Neural crest cell (in vitro differentiated cells): ENCODE data around the gene INSL6. TPM values are rescaled to one million over a fixed set of nuclear protein-coding genes. Genes with fewer than 3 reads are reported as not detected.

Source experiments
- DNase-seq: peaks from one replicate; pipeline ENCODE4 v3.0.0; 2021; ENCODE audit warnings: low read depth, mixed read lengths, low spot score
- H3K27ac Mint-ChIP-seq: one replicate; pipeline ENCODE4 v1.8.0; 2021; ENCODE audit warnings: mild to moderate bottlenecking, mixed read lengths; ENCODE audit not compliant: unreplicated experiment
- H3K27me3 Mint-ChIP-seq: 2 replicates; pipeline ENCODE4 v1.8.0; 2021; ENCODE audit warnings: low read depth, mild to moderate bottlenecking, mixed read lengths
- H3K36me3 Mint-ChIP-seq: 2 replicates; pipeline ENCODE4 v1.8.0; 2021; ENCODE audit warnings: low read depth, mild to moderate bottlenecking, mixed read lengths
- H3K4me1 Mint-ChIP-seq: 2 replicates; pipeline ENCODE4 v1.8.0; 2021; ENCODE audit warnings: mixed read lengths
- H3K4me3 Mint-ChIP-seq: one replicate; pipeline ENCODE4 v1.8.0; 2021; ENCODE audit warnings: mild to moderate bottlenecking, mixed read lengths
- H3K9me3 Mint-ChIP-seq: 2 replicates; pipeline ENCODE4 v1.8.0; 2021; ENCODE audit warnings: mixed read lengths
- CTCF ChIP-seq: fragments of 200-600 bp; sonication (generic); conservative IDR thresholded peaks from 2 replicates; pipeline ENCODE4 v1.5.0; 2021; ENCODE audit warnings: antibody characterized with exemption, mild to moderate bottlenecking
- total RNA-seq: library from RNA; stranded (reverse); gene quantifications from 2 replicates; pipeline ENCODE4 v1.2.1, GENCODE V29; 2021

Gene INSL6
- total RNA-seq, 1 donor from 2014 or later: not detected

DNA sequence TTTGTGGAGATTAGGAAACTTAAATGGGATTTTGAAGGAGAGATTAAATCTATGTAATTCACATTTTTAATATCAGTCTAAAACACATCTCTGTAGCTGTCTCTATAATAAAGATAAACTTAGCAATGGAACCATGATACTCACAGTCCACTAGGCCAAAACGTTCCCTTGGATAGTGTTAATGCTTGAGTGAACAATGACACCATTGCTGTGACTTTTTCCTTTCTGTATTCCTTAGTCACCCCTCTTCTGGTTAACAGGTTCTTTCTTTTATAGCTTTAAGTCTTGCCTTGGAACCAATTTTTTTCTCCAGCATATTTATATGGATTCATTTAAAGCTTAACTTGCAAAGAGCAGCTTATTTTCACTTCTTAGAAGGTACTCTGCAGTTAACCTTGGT lies 63.3 kb downstream of the INSL6 start:
- no peaks in the 10 kb centered on the region for H3K9me3 Mint-ChIP-seq
- no peak overlapping the region for H3K4me3 Mint-ChIP-seq
- TF ChIP-seq CTCF: no peak
- H3K27me3 Mint-ChIP-seq: no peaks in the 10 kb centered on the region
- no peak overlapping the region for H3K27ac Mint-ChIP-seq
- H3K36me3 Mint-ChIP-seq: peaks cover 7% of the 10 kb centered on the region
- DNase-seq: no peak
- no peaks in the 10 kb centered on the region for H3K4me1 Mint-ChIP-seq

DNA sequence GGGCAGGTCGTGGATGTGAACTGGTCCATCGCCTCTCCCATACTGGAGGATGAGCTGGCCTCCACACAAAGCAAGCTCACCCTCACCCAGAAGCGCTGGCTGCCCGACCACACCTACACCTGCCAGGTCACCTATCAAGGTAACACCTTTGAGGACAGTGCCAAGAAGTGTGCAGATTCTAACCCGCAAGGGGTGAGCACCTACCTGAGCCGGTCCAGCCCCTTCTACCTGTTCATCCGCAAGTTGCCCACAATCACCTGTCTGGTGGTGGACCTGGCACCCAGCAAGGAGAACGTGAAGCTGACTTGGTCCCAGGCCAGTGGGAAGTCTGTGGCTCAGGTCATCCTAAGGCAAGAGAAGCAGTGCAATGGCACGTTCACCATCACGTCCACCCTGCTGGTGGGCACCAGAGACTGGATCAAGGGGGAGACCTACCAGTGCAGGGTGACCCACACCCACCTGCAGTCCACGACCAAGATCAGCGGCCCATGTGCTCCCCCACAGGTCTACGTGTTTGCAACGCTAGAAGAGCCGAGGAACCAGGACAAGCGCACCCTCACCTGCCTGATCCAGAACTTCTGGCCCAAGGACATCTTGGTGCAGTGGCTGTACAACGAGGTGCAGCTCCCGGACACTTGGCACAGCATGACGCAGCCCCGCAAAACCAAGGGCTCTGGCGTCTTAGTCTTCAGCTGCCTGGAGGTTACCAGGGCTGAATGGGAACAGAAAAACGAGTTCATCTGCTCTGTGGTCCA lies 71.3 kb downstream of the INSL6 start:
- H3K4me1 Mint-ChIP-seq: no peaks in the 10 kb centered on the region
- H3K36me3 Mint-ChIP-seq: peaks cover 19% of the 10 kb centered on the region
- no peak for DNase-seq
- no peaks in the 10 kb centered on the region for H3K27me3 Mint-ChIP-seq
- H3K27ac Mint-ChIP-seq: no peak overlapping the region
- no peak overlapping the region for H3K4me3 Mint-ChIP-seq
- TF ChIP-seq CTCF: no peak
- no peaks in the 10 kb centered on the region for H3K9me3 Mint-ChIP-seq

Other genes with a start within 250 kb of the INSL6 start
- gene JAK2, start 200.4 kb downstream of the INSL6 start, total RNA-seq: 5.0 and 5.7 TPM in 2 replicates
- gene INSL4, start 45.8 kb upstream of the INSL6 start, total RNA-seq: not detected in 2 replicates
- gene RLN2, start 119.1 kb upstream of the INSL6 start, total RNA-seq: 0.43 and 0.77 TPM in 2 replicates
- 0.84 TPM in 1 of 2 replicates, not detected in the other for gene RLN1, start 154.2 kb upstream of the INSL6 start, total RNA-seq